PC-9 (cell line): ENCODE data around the gene ACYP2.

Experiments
- CTCF ChIP-seq: fragments of 200-600 bp; sonication (generic); conservative IDR thresholded peaks from 2 replicates; pipeline ENCODE4 v1.6.1; 2017; ENCODE audit warnings: mixed run types, antibody characterized with exemption, mild to moderate bottlenecking, moderate library complexity
- EZH2 ChIP-seq: fragments of 200-600 bp; sonication (generic); IDR thresholded peaks from 2 replicates; pipeline ENCODE4 v1.8.0; 2017; ENCODE audit warnings: antibody characterized with exemption, low read depth

GRCh38 chr2:54262015-54262765 is 146.8 kb downstream of the ACYP2 start:
- TF ChIP-seq CTCF (no peak), EZH2 (no peak)
